Ramos (cell line): Measurements from ENCODE around the gene HNF1B.

Experiments used
- in situ Hi-C: fragments of 300-500 bp; cut with MboI; formaldehyde crosslinking; loops from one replicate; pipeline ENCODE4 v1.14.3; 2022; ENCODE audit warnings: low sequenced_read_pairs; ENCODE audit not compliant: unreplicated experiment

The HNF1B gene

DNA sequence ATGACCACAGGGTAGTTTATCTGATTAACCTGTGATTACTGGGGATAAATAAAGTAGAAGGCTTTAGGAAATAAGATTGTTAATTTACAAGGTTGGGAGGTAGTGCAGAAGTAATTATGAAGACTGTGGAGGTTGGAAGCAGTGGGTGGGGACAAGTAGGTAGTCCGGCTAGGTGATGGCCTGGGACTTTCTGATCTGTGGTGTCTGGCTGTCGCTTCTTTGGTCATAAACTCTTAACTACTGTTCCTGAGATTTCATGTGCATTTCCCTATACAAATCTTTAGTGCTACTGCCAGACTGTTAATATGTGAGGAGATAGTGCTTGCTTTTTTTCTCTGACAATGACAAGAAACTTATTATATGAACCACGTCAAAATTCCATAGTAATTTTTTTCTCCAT is 19.5 kb upstream of the HNF1B start:
- in situ Hi-C loops: no loop called here

DNA sequence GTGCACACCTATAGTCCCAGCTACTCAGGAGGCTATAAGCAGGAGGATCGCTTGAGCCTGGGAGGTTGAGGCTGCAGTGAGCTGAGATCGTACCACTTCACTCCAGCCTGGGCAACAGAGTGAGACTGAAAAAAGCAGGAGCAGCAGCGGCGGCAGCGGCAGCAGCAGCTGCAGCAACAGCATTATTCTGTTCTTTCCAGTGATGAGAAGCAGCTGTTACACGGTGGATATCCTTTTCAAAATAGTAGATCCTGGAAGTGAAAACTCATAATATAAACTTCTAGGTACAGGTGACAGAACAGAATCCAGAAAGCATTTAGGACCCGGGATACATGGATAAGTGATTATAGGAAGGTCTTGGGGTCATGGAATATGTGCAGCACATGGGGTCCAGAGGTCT is 17.8 kb upstream of the HNF1B start:
- in situ Hi-C loops: no loop called here

- in situ Hi-C loops: no loop called here
Measured at GRCh38 chr17:37761961-37762360, 17.1 kb upstream of the HNF1B start.

GRCh38 chr17:37761059-37761458 is 16.2 kb upstream of the HNF1B start:
- in situ Hi-C loops: no loop called here

DNA sequence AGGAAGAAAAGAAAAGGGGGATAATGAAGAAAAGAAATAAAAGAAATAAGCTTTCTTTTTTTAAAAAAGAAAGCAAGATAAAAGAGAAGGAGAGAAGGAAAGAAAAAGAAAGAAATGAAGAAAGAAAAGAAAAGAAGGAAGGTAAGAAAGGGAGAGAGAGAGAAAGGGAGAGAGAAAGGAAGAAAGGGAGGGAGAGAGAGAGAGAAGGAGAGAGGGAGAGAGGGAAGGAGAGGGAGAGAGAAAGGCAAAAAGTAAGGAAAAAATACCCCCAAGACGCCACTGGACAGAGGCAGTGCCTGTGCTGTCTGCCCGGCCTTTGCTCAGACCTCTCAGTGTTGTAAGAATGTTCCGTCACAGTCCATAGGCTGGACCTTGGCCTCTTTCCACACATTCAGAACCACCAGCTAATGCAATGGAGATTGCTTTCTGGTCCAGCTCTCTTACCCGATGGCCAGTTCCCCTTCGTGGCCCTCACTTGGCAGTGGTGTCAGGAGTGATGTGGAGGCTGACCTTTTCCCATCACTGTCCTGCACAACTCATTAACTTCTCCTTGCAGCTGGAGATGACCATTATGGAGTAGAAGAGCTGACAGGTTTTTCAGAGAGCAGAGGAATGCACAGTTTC is 14.3 kb upstream of the HNF1B start:
- in situ Hi-C loops: no loop called here

- in situ Hi-C loops: no loop called here
Measured at GRCh38 chr17:37756051-37756450, 11.2 kb upstream of the HNF1B start.

DNA sequence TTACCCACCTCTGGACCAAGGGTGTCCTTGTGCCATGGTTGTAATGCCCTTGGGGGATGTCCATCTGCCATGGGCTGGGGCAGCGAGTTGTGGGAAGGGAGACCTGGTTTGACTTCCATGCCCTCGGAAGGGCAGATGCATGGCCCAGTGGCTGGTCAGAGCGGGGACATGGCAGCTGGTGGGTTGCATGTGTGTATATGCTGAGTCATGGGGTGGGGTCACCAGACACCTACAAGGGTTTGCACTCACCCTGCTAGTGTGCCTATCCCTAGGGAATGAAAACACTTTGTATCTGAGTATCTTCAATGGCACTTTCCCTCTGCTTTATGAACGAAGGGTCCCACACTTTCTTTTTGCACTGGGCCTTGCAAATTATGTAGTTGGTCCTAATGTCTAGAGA is 10.6 kb upstream of the HNF1B start:
- in situ Hi-C loops: no loop called here

DNA sequence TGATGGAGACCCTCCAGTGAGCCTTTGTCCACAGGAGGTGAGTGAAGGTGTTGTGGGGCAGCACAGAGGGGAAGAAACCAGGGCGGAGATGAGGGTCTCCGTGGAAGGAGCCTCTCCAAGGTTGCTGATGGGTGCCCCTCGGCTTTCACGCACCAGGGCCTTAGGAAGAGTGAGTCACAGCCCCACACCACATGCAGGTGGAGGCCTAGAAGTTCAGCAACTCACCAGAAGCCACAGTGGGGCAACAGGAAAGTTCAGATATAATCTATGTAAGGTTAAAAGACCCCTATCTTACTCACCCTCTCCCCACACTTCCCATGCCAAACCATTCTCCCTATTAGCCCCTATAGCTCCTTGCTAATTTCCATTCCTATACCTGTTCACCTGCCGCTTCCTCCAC is 9.5 kb upstream of the HNF1B start:
- in situ Hi-C loops: no loop called here

DNA sequence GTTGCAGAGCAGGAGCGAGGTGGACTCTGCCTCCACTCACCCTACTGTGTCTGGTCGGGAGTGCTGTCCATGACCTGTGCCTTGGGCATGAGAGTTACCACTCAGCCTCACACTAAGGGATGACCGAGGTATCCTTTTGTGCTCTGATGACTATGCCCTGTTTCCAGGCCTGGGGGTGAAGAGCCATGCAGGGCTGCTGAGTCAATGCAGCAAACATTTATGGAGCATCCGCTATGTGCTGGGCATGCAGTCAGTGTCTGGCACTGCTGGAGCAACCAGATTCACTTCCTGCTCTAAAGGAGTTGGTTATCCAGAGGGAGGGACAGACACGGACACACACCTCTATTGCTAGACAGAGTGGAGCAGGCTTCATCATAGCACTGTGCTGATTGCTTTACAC is 7.6 kb upstream of the HNF1B start:
- in situ Hi-C loops: no loop called here

DNA sequence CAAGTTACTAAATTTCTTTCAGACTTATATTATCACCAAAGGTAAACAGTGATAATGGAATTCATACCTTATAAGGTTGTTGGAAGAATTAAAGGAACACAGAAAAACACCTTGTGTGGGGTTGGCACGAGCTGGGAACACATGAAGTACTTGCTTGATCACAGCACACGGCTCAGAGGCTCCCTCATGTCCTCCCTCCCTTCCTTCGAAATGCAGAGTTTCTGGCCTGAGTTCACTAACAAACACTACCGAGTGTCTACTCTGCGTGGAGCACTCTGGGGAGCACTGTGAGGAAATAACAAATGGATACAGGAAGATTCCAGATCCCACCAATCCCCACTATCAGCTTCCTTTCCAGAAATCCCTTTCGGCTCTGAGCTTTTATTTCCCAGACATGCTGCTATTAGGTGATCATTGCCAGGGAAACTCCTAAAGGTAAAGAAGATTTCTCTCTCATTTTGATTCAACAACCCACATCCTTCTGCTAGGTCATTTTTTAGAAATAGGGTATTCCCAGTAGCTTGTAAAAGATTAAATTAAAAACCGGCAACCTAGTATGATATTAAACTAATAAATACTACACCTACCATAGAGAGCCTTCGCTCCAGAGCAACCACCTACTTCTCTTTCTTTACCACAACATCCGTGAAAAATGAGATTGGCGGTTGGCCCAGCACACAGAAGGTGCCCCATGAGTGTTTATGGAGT is 6.1 kb upstream of the HNF1B start:
- in situ Hi-C loops: no loop called here

DNA sequence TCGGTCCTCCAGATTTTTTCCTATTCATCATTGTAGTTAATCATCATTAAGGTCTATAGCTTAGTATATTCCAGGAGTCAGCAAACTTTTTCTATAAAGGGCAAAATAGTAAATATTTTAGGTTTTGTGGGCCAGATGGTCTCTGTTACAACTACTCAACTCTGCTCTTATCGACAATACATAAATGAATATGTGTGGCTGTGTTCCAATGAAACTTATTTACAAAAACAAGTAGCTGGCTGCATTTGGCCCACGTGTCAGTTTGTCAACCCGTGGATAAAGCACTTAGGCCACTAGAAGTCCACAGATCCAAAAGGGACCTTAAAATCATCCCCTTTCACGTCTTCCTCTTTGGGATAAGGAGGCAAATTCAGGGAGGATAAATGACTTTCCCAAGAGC is 5.4 kb upstream of the HNF1B start:
- in situ Hi-C loops: no loop called here

GRCh38 chr17:37747222-37747621 is 2.4 kb upstream of the HNF1B start:
- in situ Hi-C loops: no loop called here

DNA sequence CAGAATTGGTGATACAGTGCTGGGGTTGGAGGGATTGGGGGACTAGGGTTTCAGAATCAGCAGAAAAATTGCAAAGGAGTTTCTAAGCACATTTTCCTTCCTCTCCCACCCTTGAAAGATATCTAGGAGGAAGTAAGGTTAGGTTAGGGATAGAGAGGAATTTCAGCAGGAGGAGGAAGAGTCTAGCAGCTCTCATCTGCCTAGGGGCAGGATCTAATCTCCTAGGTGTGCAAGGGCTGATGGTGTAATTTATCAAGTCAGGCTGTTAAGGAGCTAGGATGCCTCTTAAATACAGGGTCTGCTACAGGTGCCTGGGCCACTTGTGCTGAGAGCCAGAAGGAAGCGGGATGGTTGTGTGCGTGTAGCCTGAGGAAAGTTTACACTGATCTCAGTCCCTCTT is 1.8 kb upstream of the HNF1B start:
- in situ Hi-C loops: no loop called here

DNA sequence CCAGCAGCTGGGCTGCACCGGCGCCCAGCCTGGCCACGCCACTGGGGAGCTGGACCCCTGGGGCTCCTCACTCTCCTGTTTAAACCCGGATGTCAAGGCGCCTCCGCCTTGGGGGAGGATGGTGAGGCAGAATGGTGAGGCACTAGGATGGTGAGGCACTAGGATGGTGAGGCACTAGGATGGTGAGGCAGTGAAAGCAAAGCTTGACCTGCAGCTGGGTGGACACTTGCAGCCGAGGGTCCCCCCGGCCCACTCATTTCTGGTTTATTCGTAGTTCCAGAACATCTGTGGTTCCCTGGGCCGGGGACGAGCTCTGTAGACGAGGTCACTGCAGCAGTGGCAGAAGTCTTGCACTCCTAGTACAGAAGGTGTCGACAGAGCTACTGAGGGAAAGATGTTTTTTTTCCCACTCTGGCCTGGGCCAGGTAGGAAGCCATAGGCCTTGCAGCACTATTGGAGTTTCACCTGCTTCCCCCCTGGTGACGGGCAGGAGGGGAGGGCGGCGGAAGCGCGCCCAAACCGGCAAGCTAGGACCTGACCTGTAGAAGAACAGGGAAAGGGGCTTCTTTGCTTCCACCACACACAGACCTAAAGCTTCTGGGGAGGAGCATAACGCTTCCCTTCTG is 1.1 kb upstream of the HNF1B start:
- in situ Hi-C loops: no loop called here

GRCh38 chr17:37744633-37744927 is 279 bp downstream of the HNF1B start:
- in situ Hi-C loops: no loop called here

- in situ Hi-C loops: no loop called here
Measured at GRCh38 chr17:37743875-37744632, 805 bp downstream of the HNF1B start.

DNA sequence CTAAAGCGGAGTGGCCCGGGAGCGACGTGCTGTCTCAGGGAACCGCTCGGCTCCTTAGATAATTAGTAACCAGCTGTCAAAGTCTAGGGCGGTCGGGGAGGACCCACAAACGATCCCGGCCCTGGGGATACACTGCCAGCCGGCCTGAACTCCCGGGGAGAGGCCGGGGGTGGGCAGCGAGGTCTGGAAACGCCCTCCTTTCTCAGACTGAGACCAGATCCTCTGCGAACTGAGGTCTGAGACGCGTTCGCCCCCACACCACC is 1.3 kb downstream of the HNF1B start:
- in situ Hi-C loops: no loop called here

DNA sequence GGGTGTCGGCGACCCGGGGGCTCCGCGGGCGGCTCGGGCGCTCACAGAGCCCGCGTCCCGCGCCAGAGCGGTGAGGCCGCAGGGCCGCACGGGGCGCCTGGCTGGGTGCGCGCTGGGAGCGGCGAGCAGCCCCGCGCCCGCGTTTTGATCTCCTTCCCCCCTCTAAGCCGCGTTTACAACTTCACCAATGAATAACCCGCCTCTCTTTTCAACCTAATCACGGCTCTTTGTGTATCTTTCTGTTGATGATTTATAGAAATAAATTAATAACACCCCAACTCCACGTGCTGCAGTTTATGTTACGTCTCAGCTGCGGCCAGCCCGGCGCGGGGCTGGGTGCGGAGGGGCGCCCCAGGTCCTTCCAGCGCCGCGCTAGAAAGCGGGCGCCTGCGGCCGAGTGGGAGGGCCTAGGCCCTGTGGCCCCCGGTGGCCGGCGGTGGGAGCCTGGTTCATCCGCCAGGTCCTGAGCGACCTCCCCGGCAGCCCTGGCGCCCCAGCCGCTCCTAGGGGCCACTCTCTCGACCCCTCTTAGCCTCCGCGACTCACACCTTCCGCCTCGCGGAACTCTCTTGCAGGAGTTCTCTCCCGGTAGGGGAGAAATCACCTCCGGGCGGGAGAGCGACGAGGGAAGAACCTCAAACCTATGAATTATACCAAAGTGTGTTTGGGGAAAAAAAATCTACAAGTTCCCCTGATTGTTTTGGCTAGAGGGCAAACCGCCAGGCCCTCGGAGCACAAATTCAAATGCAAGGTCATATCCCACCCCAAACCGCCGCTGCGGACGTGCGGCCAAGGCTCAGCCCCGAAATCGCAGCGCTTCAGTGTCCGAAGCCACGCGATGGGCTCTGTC is 1.9 kb downstream of the HNF1B start:
- in situ Hi-C loops: no loop called here

- in situ Hi-C loops: no loop called here
Measured at GRCh38 chr17:37742116-37742761, 2.6 kb downstream of the HNF1B start.
